ENCODE measurements around the gene RNF144A.
A peak's percentile ranks its signal among the peaks of the same experiment; 100 is the strongest.

- TF ChIP-seq POLR2A (IDR thresholded peaks at IDR 0.05) (no peak), CTCF (IDR thresholded peaks at IDR 0.05) (peak; percentile 44 to 78 (median 62)), POLR2AphosphoS5 (IDR thresholded peaks at IDR 0.05) (no peak), EP300 (IDR thresholded peaks at IDR 0.05) (no peak)
Observed at GRCh38 chr2:6896930-6897759, 20.1 kb upstream of the RNF144A start.
